SH-SY5Y (cell line): Measurements from ENCODE around the gene PIGH.

ENCODE experiments used
- GATA2 ChIP-seq: IDR thresholded peaks from 2 replicates; pipeline ENCODE4 v1.6.1; 2011; ENCODE audit warnings: mild to moderate bottlenecking, low read depth, low read length
- GATA3 ChIP-seq: IDR thresholded peaks from 2 replicates; pipeline ENCODE4 v1.6.1; 2011; ENCODE audit warnings: low read depth, mild to moderate bottlenecking, low read length, moderate library complexity

DNA sequence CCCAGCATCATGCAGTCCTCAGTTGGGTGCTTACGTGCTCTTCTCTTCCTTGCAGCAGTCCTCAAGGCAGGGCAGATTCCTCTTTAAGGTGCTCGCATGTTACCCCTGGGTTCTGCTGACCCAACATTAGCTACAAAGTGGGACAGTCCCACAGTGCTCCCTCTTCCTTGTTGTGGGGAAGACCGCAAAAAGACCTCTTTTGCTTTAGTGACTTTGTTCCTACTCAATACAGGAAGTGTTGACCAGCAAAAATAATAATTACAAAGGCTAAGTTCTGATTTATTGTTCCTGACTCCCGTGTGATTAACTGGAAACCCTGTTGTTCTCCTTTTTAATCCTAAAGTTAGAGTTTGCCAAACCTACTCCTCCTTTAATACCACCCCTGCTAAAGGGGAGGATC, 13.7 kb downstream of the PIGH start:
- TF ChIP-seq GATA2 (no peak), GATA3 (no peak)
